Activated naive CD8-positive, alpha-beta T cell treated with anti-CD3 and anti-CD28 coated beads, Interleukin-2, amount 50 U/mL, for 16 hours (primary cell): ENCODE measurements around the gene SMIM3.

Experiments
- DNase-seq: peaks from one replicate; pipeline ENCODE4 v3.0.0-alpha.2; 2020; ENCODE audit warnings: low read depth, low spot score

The SMIM3 gene

GRCh38 chr5:150765011-150765798 lies 13.4 kb upstream of the SMIM3 start:
- DNase-seq: no peak

GRCh38 chr5:150765799-150766169 lies 12.8 kb upstream of the SMIM3 start:
- no peak for DNase-seq

- no peak for DNase-seq
Measured at GRCh38 chr5:150766251-150766650, 12.3 kb upstream of the SMIM3 start.

- DNase-seq: no peak
Measured at GRCh38 chr5:150771034-150771795, 7.3 kb upstream of the SMIM3 start.

GRCh38 chr5:150774145-150774544 lies 4.4 kb upstream of the SMIM3 start:
- DNase-seq: no peak

GRCh38 chr5:150777685-150778084 lies 872 bp upstream of the SMIM3 start:
- DNase-seq: no peak

- DNase-seq: no peak
Measured at GRCh38 chr5:150778088-150778516, 455 bp upstream of the SMIM3 start.

GRCh38 chr5:150779397-150780186 lies 1.0 kb downstream of the SMIM3 start:
- DNase-seq: no peak

- no peak for DNase-seq
Measured at GRCh38 chr5:150780187-150780692, 1.7 kb downstream of the SMIM3 start.

- DNase-seq: no peak
Measured at GRCh38 chr5:150780816-150781221, 2.3 kb downstream of the SMIM3 start.

GRCh38 chr5:150781706-150782614 lies 3.4 kb downstream of the SMIM3 start:
- no peak for DNase-seq

GRCh38 chr5:150782850-150783249 lies 4.3 kb downstream of the SMIM3 start:
- no peak for DNase-seq

GRCh38 chr5:150783422-150783928 lies 4.9 kb downstream of the SMIM3 start:
- peak; percentile 32 for DNase-seq

- DNase-seq: no peak
Measured at GRCh38 chr5:150785950-150786349, 7.4 kb downstream of the SMIM3 start.

- no peak for DNase-seq
Measured at GRCh38 chr5:150786876-150787275, 8.3 kb downstream of the SMIM3 start.

- no peak for DNase-seq
Measured at GRCh38 chr5:150787656-150788055, 9.1 kb downstream of the SMIM3 start.

- DNase-seq: no peak
Measured at GRCh38 chr5:150788977-150789376, 10.4 kb downstream of the SMIM3 start.

- no peak for DNase-seq
Measured at GRCh38 chr5:150789450-150789849, 10.9 kb downstream of the SMIM3 start.

- peak; percentile 48 for DNase-seq
Measured at GRCh38 chr5:150789943-150790611, 11.5 kb downstream of the SMIM3 start.

- no peak for DNase-seq
Measured at GRCh38 chr5:150791536-150791935, 13.0 kb downstream of the SMIM3 start.
